ENCODE measurements around the gene G6PC3. TPM values are rescaled to one million over a fixed set of nuclear protein-coding genes. Genes with fewer than 3 reads are reported as not detected.
A peak's percentile ranks its signal among the peaks of the same experiment; 100 is the strongest.

Gene G6PC3
- total and polyA plus RNA-seq, 10 of the 15 experiments (the other 5 are each of a cell fraction or from before 2014, with no cell fraction given): 13.0 to 93.7 (median 43.0) TPM

DNA sequence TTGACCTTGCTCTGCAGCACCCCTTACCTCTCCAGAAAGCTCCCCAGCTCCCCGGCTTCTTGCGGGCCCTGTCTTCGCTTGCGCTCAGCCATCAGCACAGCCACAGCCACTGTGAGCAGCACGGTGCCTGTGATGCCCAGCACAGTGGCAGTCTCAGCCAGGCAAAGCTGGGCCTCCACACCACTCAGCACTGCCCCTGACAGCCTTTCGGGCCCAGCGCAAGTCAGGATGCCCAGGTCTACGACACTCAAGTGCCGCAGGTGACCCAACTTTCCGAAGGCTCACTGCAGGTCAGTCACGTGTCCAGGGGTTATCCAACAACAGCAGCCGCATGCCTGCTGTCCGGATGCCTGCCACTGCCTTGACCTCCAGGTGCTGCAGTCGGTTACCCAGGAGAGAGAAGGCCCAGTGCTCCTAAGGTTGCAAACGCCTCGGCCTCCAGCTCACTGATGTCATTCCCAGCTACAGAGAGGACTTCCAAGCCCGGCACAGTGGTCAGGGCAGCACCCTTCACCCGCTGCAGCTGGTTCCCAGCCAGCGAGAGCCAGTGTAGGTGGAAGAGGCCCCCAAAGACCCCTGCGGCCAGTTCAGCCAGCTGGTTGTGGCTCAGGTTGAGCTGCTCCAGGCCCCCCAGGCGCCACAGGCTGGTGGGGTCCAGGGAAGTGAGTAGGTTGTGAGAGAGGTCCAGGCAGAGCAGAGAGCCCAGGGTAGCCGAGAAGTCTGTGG is 46.8 kb upstream of the G6PC3 start:
- H3K36me3 ChIP-seq (ENCODE audit: control insufficient read depth in 2 of 2, insufficient read depth in 2 of 2, low read length in 1 of 2): peaks cover 0 to 2% of the 10 kb centered on the region in 2 experiments; a peak in 3 of 4 replicates
- ATAC-seq: no peak
- ChIA-PET CTCF (interaction anchor here (0.9 kb wide), 1 partner anchor 19 kb away, joined by 3 read pairs; no protein-coding TSS in a partner anchor), POLR2A (interaction anchor here (1.0 kb wide), 1 partner anchor 123 kb away, joined by 3 read pairs; no protein-coding TSS in a partner anchor), RAD21 (ENCODE audit: unreplicated experiment) (no interaction called here), SMC1A (ENCODE audit: uncharacterized antibody, unreplicated experiment) (interaction anchor here (1.6 kb wide), 1 partner anchor 20 kb away, joined by 5 read pairs; no protein-coding TSS in a partner anchor)
- no peaks in the 10 kb centered on the region for H4K20me1 ChIP-seq (ENCODE audit: control insufficient read depth, insufficient read depth)
- H3K27me3 ChIP-seq (replicated peaks in 1 of 2; ENCODE audit: control insufficient read depth in 2 of 2, insufficient read depth in 2 of 2, low read length in 1 of 2): no peaks in the 10 kb centered on the region
- no TSS peak for BruUV-seq (replicated peaks)
- no peaks in the 10 kb centered on the region for H3K9me3 ChIP-seq (replicated peaks; ENCODE audit: control insufficient read depth, insufficient read depth, low read length)
- 98% methylated on average over 22 of the region's 22 CpGs for whole genome bisulfite sequencing (ENCODE audit: insufficient coverage, insufficient replicate concordance, low lambda C conversion rate, missing lambda C conversion rate)
- in situ Hi-C loops (cut with MboI): loop anchor here (25.0 kb wide), 1 partner anchor 811 kb away; the partner anchor contains the start of gene TMEM106A
- no peak overlapping the region for H3K9ac ChIP-seq (ENCODE audit: control insufficient read depth, insufficient read depth, low read length)
- DNase-seq (ENCODE audit: low read depth, low spot score): no peak
- H3K27ac ChIP-seq (ENCODE audit: control insufficient read depth, insufficient read depth): no peak overlapping the region
- no peak overlapping the region for H2AFZ ChIP-seq (ENCODE audit: control insufficient read depth, low read depth, low read length)
- intact Hi-C loops (cut with micrococcal nuclease; ENCODE audit: unreplicated experiment): no loop called here
- no peaks in the 10 kb centered on the region for H3K4me1 ChIP-seq (ENCODE audit: control insufficient read depth, insufficient read depth, low read length)
- no peaks in the 10 kb centered on the region for H3K79me2 ChIP-seq (ENCODE audit: control insufficient read depth, insufficient read depth, low read length)
- no peak overlapping the region for H3K4me3 ChIP-seq
- H3K4me2 ChIP-seq (ENCODE audit: control insufficient read depth, insufficient read depth): no peak overlapping the region
- no peak for FAIRE-seq
- peak; percentile 50; the same call in 1 of the 2 replicates for TF ChIP-seq POLR2A (IDR thresholded peaks at IDR 0.05; ENCODE audit: low read depth, low read length)
- TF ChIP-seq ZSCAN29 (IDR thresholded peaks at IDR 0.05): no peak

DNA sequence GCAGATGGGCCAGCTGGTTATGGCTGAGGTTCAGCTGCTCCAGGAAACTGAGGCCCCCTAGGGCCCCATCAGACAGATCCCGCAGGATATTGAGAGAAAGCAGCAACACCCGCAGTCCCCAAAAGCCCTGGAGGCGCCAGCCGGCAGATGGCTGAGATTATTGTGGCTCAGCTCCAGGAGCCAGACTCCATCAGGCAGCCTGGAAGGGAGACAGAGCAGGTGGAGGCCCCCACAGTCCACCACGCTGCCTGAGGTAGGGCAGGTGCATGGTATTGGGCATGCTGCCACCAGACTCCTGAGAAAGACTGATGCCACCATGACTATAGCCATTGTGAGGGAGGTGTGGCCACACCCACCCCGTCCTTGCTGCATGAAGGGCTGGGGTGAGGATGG is 46.3 kb upstream of the G6PC3 start:
- H3K4me2 ChIP-seq (ENCODE audit: control insufficient read depth, insufficient read depth): no peak overlapping the region
- ChIA-PET RAD21 (ENCODE audit: unreplicated experiment) (no interaction called here), POLR2A (interaction anchor here (1.0 kb wide), 1 partner anchor 122 kb away, joined by 3 read pairs; no protein-coding TSS in a partner anchor), CTCF (no interaction called here), SMC1A (ENCODE audit: uncharacterized antibody, unreplicated experiment) (no interaction called here)
- intact Hi-C loops (cut with micrococcal nuclease; ENCODE audit: unreplicated experiment) (no loop called here), in situ Hi-C loops (cut with MboI) (loop anchor here (25.0 kb wide), 1 partner anchor 812 kb away; the partner anchor contains the start of gene TMEM106A)
- peaks cover 0 to 2% of the 10 kb centered on the region in 2 experiments; a peak in 3 of 4 replicates for H3K36me3 ChIP-seq (ENCODE audit: control insufficient read depth in 2 of 2, insufficient read depth in 2 of 2, low read length in 1 of 2)
- ATAC-seq (no peak), FAIRE-seq (no peak), DNase-seq (ENCODE audit: low read depth, low spot score) (no peak)
- H2AFZ ChIP-seq (ENCODE audit: control insufficient read depth, low read depth, low read length): no peak overlapping the region
- no TSS peak for BruUV-seq (replicated peaks)
- no peak overlapping the region for H3K27ac ChIP-seq (ENCODE audit: control insufficient read depth, insufficient read depth)
- 97% methylated on average over 6 of the region's 6 CpGs for WGBS (ENCODE audit: insufficient coverage, insufficient replicate concordance, low lambda C conversion rate, missing lambda C conversion rate)
- H3K9ac ChIP-seq (ENCODE audit: control insufficient read depth, insufficient read depth, low read length): no peak overlapping the region
- H3K27me3 ChIP-seq (replicated peaks in 1 of 2; ENCODE audit: control insufficient read depth in 2 of 2, insufficient read depth in 2 of 2, low read length in 1 of 2): no peaks in the 10 kb centered on the region
- H4K20me1 ChIP-seq (ENCODE audit: control insufficient read depth, insufficient read depth): no peaks in the 10 kb centered on the region
- no peaks in the 10 kb centered on the region for H3K79me2 ChIP-seq (ENCODE audit: control insufficient read depth, insufficient read depth, low read length)
- no peaks in the 10 kb centered on the region for H3K4me1 ChIP-seq (ENCODE audit: control insufficient read depth, insufficient read depth, low read length)
- H3K9me3 ChIP-seq (replicated peaks; ENCODE audit: control insufficient read depth, insufficient read depth, low read length): no peaks in the 10 kb centered on the region
- H3K4me3 ChIP-seq: no peak overlapping the region
- TF ChIP-seq PAX5 (IDR thresholded peaks at IDR 0.05; ENCODE audit: borderline replicate concordance, low read depth, low read length): no peak
- TF ChIP-seq, protein P1, sequence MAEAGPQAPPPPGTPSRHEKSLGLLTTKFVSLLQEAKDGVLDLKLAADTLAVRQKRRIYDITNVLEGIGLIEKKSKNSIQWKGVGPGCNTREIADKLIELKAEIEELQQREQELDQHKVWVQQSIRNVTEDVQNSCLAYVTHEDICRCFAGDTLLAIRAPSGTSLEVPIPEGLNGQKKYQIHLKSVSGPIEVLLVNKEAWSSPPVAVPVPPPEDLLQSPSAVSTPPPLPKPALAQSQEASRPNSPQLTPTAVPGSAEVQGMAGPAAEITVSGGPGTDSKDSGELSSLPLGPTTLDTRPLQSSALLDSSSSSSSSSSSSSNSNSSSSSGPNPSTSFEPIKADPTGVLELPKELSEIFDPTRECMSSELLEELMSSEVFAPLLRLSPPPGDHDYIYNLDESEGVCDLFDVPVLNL (IDR thresholded peaks at IDR 0.05; ENCODE audit: low read depth, low read length): no peak
- no peak for TF ChIP-seq ZNF24 (IDR thresholded peaks at IDR 0.05)
- TF ChIP-seq, protein P2, sequence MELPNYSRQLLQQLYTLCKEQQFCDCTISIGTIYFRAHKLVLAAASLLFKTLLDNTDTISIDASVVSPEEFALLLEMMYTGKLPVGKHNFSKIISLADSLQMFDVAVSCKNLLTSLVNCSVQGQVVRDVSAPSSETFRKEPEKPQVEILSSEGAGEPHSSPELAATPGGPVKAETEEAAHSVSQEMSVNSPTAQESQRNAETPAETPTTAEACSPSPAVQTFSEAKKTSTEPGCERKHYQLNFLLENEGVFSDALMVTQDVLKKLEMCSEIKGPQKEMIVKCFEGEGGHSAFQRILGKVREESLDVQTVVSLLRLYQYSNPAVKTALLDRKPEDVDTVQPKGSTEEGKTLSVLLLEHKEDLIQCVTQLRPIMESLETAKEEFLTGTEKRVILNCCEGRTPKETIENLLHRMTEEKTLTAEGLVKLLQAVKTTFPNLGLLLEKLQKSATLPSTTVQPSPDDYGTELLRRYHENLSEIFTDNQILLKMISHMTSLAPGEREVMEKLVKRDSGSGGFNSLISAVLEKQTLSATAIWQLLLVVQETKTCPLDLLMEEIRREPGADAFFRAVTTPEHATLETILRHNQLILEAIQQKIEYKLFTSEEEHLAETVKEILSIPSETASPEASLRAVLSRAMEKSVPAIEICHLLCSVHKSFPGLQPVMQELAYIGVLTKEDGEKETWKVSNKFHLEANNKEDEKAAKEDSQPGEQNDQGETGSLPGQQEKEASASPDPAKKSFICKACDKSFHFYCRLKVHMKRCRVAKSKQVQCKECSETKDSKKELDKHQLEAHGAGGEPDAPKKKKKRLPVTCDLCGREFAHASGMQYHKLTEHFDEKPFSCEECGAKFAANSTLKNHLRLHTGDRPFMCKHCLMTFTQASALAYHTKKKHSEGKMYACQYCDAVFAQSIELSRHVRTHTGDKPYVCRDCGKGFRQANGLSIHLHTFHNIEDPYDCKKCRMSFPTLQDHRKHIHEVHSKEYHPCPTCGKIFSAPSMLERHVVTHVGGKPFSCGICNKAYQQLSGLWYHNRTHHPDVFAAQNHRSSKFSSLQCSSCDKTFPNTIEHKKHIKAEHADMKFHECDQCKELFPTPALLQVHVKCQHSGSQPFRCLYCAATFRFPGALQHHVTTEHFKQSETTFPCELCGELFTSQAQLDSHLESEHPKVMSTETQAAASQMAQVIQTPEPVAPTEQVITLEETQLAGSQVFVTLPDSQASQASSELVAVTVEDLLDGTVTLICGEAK (IDR thresholded peaks at IDR 0.05; ENCODE audit: borderline replicate concordance): no peak
- TF ChIP-seq IRF4 (IDR thresholded peaks at IDR 0.05; ENCODE audit: low read depth, low read length): no peak
- no peak for TF ChIP-seq MTA3 (IDR thresholded peaks at IDR 0.05; ENCODE audit: borderline replicate concordance, low read length)
- no peak for TF ChIP-seq ATF7 (IDR thresholded peaks at IDR 0.05; ENCODE audit: low read depth)
- TF ChIP-seq KDM1A (IDR thresholded peaks at IDR 0.05; ENCODE audit: borderline replicate concordance): no peak
- no peak for TF ChIP-seq NRF1 (conservative IDR thresholded peaks at IDR 0.05; ENCODE audit: low read depth, low read length)
- no peak for TF ChIP-seq HDAC2 (IDR thresholded peaks at IDR 0.05)
- no peak for TF ChIP-seq ZNF384 (IDR thresholded peaks at IDR 0.05; ENCODE audit: borderline replicate concordance, low read depth, low read length)
